H1 (cell line): ENCODE data around the gene GLB1L2.

Source experiments
- BCL11A ChIP-seq, 2 experiments: IDR thresholded peaks; one replicate each; pipeline ENCODE4 v1.6.1; 2011; ENCODE audit warnings: low read depth in 2 of 2, low read length in 2 of 2, mild to moderate bottlenecking in 2 of 2
- POLR2A ChIP-seq, 2 experiments: IDR thresholded peaks; 1 replicate in 1 of 2; 2 replicates in 1 of 2; pipeline ENCODE4 v1.6.1; 2011; ENCODE audit warnings: low read depth in 2 of 2, low read length in 2 of 2, mild to moderate bottlenecking in 2 of 2; ENCODE audit errors: control extremely low read depth in 1 of 2
- POLR2AphosphoS5 ChIP-seq: IDR thresholded peaks from 2 replicates; pipeline ENCODE4 v1.6.1; 2011; ENCODE audit warnings: low read depth, low read length
- POU5F1 ChIP-seq: IDR thresholded peaks from 2 replicates; pipeline ENCODE4 v1.6.1; 2011; ENCODE audit warnings: low read depth, mild to moderate bottlenecking, low read length, moderate library complexity
- RAD21 ChIP-seq, 2 experiments: IDR thresholded peaks in 1 of 2; conservative IDR thresholded peaks in 1 of 2; 2 replicates each; pipeline ENCODE4 v1.6.1; 2011; ENCODE audit warnings: low read depth in 2 of 2, low read length in 2 of 2, improper control_type of control experiment in 1 of 2, inconsistent platforms in 1 of 2, mild to moderate bottlenecking in 1 of 2, moderate library complexity in 1 of 2
- TF ChIP-seq, protein P1 (sequence below): IDR thresholded peaks from 2 replicates; pipeline ENCODE4 v1.6.1; 2011; ENCODE audit warnings: low read length, improper control_type of control experiment

DNA sequence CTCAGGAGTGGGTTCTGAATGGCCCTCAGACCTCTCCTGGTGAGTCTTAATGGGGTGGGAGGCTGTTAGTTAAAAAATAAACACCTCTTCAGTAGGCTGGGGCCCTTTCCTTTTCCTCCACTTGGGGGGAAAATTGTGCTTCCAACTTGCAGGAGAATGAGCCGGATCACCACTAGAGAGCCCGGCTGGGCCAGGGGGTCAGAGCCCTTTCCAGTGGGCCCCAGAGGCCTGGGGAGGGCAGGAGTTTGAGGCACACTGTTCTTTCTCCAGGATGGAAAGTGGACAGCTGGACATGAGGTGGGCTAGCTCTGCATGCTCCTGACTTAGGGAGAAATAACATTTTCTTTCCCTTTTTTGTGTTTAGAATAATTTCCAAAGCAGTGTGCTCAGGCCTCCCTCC, 47.5 kb downstream of the GLB1L2 start:
- no peak for TF ChIP-seq RAD21 (IDR thresholded peaks at IDR 0.05 in 1 of 2, conservative IDR thresholded peaks at IDR 0.05 in 1 of 2; ENCODE audit: low read depth in 2 of 2, low read length in 2 of 2)
- TF ChIP-seq, protein P1, sequence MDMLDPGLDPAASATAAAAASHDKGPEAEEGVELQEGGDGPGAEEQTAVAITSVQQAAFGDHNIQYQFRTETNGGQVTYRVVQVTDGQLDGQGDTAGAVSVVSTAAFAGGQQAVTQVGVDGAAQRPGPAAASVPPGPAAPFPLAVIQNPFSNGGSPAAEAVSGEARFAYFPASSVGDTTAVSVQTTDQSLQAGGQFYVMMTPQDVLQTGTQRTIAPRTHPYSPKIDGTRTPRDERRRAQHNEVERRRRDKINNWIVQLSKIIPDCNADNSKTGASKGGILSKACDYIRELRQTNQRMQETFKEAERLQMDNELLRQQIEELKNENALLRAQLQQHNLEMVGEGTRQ, result no peak
- TF ChIP-seq POLR2A (IDR thresholded peaks at IDR 0.05; ENCODE audit: control extremely low read depth in 1 of 2, low read depth in 2 of 2, low read length in 2 of 2), result no peak
- no peak for TF ChIP-seq BCL11A (IDR thresholded peaks at IDR 0.05; ENCODE audit: low read depth in 2 of 2, low read length in 2 of 2)
- no peak for TF ChIP-seq POLR2AphosphoS5
- TF ChIP-seq POU5F1, result no peak
